GM21515 (cell line): ENCODE data around the gene GDPD4.
"Not testable (repeated sequence)": the region's sequence is repeated elsewhere in the genome, so short reads cannot be mapped to it uniquely, and the experiment has no call there.

Experiments used
- ATAC-seq: cut with Tn5 transposase; IDR thresholded peaks from one replicate; pipeline ENCODE4 v1.9.1; 2021; ENCODE audit not compliant: unreplicated experiment

GDPD4 gene

DNA sequence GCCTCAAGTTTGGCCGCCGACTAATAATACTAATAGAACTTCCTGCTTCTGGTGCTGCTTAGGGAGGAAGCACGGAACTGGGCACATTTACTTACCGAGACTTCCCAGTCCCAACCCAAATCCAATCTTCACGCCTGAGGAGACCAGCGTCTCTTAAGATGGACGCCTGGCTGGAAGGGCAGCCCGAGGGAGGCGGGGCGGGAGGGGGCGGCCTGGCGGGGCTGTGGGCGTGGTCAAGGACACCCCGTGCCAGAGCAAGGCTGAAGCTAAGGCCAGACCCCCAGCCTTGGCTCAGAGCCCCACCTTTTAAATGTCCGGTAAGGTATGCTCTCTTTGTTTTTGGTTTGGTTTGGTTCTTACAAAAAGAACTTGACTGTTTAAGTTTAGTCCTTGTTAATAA, at the start of gene GDPD4:
TSS of gene GDPD4 (minus strand) at position 177 of the 400 bp plus-strand sequence. CDS start 16,549 bp downstream, outside the sequence.
- ATAC-seq: no peak

GRCh38 chr11:77347948-77348347, 46.5 kb upstream of the GDPD4 start:
- no peak for ATAC-seq

DNA sequence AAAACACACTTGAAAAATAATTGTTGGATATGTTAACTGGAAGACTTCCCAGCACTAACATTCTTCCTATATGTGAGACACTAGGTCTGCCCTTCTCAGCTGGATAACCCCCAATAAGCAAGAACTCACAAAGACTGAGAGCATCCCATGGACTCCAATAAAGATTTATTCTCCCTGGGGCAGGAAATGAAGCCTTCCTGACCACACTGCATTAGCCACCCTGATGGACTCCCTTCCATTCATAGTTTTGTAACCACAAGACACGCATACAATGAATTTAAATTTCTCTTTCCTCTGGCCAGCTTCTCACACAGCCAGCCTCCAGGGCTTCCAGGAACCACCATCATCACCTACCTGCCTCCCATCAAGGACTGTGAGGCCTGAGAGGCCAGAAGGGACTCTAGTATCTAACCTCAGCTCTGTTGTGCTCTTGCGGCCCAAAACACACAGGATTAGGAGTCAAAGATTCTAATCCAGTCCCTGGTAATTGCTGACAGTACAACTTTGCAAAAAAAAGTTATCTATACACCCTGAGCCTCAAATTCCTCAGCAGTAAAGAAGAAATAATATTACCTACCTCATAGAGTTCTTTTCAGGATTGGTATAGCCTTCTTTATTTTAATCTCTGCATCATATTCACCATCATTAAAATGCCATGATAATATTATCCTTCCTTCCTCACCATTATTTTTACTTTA, 45.6 kb upstream of the GDPD4 start:
- no peak for ATAC-seq

GRCh38 chr11:77345621-77346020, 44.1 kb upstream of the GDPD4 start:
- no peak for ATAC-seq

DNA sequence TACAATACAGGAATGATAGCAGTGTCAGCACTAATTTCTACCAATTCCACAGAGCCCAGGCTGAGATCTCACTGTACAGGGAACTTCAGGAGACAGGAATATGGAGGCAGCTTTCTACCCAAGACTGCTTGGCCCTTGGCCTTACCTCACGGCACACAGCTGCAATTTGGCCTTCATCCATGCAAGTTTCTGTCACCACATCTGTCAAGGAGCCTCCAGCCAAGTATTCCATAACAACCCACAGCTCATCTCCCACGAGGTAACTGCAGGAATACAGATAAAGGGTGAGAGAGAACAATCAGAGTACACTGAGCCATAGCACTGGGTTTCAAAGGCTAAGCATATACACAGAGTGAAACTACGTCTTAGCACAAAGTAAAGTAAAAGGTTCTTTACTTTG, 39.0 kb upstream of the GDPD4 start:
- ATAC-seq: no peak

GRCh38 chr11:77332259-77332658, 30.8 kb upstream of the GDPD4 start:
- ATAC-seq: no peak

GRCh38 chr11:77325159-77325558, 23.7 kb upstream of the GDPD4 start:
- ATAC-seq: no peak

GRCh38 chr11:77324508-77324907, 23.0 kb upstream of the GDPD4 start:
- no peak for ATAC-seq

DNA sequence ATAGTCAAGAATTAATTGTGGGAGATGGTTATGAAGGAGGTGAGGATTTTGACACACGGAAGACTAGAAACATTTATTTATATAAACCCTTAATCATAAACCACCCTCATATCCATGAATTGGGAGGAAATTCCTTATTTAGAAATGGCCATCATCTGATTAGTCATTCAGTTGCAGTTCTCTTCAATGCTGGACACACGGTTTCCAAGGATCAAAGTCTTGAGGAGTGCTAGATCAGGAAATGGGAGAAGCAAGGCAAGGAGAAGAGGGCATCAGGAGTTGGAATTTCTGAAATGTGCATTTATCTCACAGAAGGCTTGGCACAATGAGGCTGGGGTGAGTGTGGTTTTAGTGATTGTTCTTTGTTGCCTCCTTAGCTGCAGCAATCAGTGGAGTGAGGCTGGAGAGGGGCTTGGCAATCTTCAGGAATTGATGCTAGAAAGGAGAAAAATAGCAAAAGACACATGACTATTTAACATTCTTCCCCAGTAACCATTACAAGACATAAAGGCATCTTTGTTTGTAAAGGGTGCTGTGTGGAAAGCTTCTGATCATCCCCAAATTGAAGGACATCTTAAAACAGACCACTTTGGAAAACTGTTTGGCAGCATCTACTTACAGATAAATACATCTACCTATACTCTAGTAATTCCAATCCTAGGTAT, 21.6 kb upstream of the GDPD4 start:
- ATAC-seq: no peak

DNA sequence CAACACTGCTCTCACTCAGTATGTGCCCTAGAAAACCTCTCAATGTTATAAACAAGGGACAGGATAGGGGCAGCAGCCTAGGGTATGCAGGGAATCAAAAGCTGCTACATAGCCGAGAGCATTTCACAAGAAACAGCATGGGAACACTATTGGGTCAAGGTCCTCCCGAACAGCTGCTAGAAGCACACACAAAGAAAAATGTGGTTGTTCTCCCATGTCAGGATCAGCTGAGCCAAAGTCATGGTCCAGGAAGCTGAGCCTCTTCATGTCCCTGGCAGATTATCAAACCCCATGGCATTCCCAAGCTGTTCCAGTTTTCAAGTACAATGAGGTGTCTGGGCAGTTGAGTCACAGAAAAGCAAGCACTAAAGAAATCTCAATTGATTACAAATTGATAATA, 21.0 kb upstream of the GDPD4 start:
- ATAC-seq: no peak

DNA sequence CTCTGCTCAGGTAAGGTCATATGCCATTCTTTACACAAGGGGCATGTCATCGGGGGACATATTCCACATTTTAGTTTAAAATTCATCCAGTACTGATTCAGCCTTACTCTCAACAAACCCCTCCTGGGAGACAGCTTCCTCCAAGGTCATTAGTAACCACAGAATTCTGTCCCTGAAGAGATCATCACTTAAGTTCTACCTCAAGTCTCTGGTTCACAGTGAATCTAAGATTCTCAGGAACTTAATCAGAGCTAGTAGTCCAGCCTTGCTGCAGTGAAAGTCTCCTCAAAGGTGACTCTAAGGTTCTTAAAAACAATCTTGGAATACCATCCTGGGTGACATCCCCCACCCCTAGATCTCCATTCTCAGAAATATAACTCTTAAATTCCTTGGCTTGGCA, 18.9 kb upstream of the GDPD4 start:
- no peak for ATAC-seq

DNA sequence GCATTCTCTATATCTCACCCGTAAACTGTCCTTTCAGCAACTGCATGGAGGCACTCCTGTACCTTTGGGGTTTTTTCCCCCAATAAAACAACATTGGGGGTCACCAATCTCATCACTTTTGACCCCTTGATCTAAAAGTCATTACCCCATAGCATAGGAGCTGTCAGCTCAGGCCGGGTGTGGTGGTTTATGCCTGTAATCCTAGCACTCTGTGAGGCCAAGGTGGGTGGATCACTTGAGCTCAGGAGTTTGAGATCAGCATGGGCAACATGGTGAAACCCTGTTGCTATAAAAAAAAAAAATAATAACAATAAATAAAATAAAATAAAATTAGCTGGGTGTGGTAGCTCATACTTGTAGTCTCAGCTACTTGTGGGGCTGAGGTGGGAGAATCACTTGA, 17.1 kb upstream of the GDPD4 start:
- ATAC-seq: no peak

- no peak for ATAC-seq
Measured at GRCh38 chr11:77316733-77317342, 15.4 kb upstream of the GDPD4 start.

GRCh38 chr11:77312107-77312506, 10.6 kb upstream of the GDPD4 start:
- no peak for ATAC-seq

DNA sequence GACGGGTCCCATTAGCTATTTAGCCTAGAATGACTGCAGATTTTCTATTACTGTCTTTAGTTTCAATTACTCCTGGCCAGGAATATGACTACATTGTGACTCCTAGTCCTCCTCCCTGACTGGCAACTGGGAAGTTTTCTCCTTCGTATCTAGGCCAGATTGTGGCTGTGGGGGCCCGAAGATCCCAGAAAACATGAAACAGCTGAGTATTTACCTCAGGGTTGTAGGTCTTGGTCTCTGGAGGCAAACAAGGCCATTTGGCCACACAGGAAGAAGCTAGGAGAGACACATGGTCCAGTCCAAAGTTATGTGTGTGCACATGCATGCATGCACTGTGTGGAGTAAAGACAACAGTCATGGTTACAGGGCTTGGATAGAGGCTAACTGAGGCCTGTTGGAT, 10.2 kb upstream of the GDPD4 start:
- ATAC-seq: no peak

GRCh38 chr11:77310721-77311120, 9.2 kb upstream of the GDPD4 start:
- no peak for ATAC-seq

DNA sequence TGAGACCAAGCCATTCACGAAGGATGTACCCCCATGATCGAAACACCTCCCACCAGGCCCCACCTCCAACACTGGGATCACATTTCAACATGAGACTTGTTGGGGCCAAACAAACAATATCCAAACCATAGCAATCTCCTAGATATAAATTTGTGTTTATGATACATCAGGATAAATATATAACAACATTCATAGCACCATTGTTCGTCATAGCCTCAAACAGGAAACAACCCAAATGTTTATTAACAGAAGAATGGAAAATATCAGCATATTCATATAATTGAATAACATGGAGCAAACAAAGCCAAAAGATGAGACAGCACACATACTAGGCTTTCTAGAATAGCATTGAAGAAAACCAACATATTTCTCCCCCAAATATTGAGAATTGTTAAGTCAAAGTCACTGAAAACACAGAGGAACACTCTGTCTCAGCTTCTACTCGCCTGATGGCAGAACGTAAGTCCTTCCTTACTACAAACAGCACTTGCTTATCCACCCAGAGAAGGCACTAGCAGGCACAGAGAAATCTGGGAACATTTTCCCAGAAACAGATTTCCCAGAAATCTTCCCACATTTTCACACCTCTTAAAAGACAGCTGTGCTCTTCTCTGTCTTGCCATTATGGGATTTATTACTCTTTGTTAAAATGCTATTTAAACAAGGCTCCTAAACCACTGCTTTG, 8.1 kb upstream of the GDPD4 start:
- ATAC-seq: no peak

DNA sequence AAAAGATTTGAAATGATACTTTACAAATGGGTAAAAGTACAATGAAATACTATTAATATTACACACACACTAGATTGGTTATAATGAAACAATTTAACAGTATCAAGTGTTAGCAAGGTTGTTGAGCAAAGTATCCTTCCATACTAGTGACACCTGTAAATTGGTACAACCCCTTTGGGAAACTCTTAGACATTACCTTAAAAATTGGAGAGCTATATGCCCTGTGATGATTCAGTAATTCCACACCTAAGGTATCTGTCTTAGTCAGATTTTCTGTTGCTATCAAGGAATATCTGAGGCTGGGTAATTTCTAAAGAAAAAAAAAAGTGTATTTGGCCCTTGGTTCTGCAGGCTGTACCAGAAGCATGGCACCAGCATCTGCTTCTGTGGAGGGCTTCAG, 7.4 kb upstream of the GDPD4 start:
- ATAC-seq: no peak

DNA sequence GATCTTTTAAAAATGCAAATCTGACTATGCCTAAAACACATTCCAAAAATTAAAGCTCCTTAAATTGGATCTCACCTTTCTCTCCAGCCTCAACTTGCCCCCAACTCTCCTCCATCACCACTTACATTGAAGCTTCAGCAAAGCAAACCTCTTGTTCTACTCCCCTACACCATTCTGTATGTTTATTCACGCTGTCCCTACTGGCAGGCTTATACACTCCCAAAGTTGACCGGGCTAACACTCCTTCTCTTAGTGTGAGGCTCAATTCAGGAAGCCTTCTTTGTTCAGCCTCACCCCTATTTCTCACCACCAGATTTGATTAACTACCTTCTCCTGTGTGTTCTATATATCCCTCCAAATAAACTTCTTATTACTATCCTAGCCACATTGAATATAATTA, 1.8 kb upstream of the GDPD4 start:
- ATAC-seq: no peak

GRCh38 chr11:77302752-77303151, 1.3 kb upstream of the GDPD4 start:
- ATAC-seq: no peak

GRCh38 chr11:77300695-77301094, 791 bp downstream of the GDPD4 start:
- ATAC-seq: no peak

GRCh38 chr11:77300028-77300427, 1.5 kb downstream of the GDPD4 start:
- not testable (repeated sequence) for ATAC-seq
